Stimulated activated CD4-positive, alpha-beta T cell treated with anti-CD3 and anti-CD28 coated beads, TNF-alpha, amount 100 ng/mL, for 48 hours (primary cell): Measurements from ENCODE around the gene WFS1.

Experiments
- DNase-seq, 3 donors: peaks; one replicate each; pipeline ENCODE4 v3.0.0-alpha.2; 2020; ENCODE audit warnings: low read depth in 3 of 3

WFS1 gene

GRCh38 chr4:6233929-6234328 lies 35.7 kb upstream of the WFS1 start:
- no peak for DNase-seq

DNA sequence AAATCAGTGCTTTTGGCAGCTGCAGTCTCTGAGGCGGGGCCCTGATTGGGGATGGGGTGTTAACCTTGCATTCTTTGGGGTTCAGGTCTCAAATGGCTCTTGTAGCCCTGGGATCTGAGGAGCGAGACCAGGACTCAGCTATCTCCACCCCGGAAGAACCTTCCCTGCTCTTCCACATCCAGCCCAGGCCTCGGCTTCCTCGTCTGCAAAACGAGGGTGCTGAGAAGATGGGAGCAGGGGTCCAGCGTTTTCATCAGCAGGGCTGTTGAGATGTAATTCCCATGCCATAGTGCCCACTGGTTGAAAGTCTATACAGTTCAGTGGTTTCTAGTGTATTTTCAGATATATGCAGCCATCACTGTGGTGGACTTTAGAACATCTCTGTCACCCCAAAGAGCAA lies 34.6 kb upstream of the WFS1 start:
- no peak for DNase-seq

DNA sequence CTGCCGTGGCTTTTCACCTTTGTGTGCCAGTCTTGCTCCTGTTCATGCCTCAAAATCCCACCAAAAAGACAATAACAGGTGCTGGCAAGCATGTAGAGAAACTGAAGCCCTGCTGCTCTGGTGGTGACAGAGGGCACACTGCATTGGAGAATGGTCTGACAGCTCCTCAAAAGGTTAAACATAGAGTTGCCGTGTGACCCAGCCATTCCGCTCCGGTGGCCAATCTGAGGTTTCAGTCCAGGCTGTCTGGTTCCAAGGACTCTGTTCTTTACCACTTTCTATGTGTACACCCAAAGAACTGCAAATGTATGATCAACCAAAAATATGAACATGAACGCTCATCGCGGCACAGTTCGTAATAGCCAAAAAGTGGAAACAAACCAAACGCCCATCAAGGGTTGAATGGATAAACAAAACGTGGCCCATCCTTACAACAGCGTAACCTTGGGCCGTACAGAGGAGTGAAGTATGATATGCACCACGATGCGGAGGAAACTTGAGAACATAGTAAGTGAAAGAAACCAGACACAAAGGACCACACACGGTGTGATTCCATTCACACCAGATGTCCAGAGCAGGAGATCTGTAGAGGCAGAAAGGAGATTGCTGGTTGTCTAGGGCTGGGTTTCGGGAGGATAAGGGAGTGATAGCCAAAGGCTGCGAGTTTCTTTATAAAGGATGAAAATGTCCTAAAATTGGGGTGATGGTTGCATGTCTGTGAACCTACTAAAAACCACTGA lies 33.6 kb upstream of the WFS1 start:
- no peak for DNase-seq

DNA sequence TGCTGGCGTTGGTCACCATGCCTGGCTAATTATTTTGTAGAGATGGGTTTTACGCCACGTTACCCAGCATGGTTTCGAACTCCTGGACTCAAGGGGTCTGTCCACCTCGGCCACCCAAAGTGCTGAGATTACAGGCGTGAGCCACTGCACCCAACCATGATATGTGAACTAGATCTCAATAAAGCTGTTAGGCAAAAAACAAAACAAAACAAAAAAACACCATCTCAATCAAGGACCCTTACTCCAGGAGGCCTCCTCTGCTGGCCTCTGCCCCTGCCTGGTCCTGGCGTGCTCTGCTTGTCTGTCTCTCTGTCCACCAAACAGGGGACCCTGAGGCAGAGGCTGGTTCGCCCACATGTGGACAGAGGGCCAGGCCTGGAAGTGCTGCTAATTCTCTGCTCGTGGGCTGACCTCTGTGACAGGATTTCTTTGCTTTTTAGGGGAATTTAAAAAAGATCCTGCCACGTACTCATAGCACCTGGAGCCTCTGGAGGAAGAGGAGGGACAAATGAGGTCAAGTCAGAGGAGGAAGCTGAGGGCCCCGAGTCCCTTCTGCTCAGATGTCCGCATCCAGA lies 32.7 kb upstream of the WFS1 start:
- DNase-seq, result no peak

DNA sequence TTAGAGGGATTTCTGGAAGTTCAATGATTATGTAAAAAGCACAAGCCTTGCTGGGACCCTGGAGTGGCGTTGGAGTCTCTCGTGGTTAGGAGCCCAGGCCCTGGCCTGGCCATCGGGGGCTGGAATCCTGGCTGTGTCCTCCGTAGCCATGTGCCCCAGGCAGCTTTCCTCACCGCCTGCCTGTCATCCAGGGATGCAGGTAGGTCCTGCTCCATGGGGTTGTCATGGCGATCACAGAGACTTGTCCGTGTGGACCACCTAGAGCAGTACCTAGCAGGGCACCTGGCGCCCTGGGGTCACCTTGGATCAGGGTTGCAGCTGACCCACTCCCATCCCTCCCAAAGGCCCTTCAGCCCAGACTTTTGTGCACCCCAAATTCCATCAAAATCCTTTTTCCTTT lies 30.2 kb upstream of the WFS1 start:
- no peak for DNase-seq

- DNase-seq, result no peak
Observed at GRCh38 chr4:6239968-6240367, 29.7 kb upstream of the WFS1 start.

GRCh38 chr4:6241062-6241845 lies 28.4 kb upstream of the WFS1 start:
- DNase-seq, result no peak

DNA sequence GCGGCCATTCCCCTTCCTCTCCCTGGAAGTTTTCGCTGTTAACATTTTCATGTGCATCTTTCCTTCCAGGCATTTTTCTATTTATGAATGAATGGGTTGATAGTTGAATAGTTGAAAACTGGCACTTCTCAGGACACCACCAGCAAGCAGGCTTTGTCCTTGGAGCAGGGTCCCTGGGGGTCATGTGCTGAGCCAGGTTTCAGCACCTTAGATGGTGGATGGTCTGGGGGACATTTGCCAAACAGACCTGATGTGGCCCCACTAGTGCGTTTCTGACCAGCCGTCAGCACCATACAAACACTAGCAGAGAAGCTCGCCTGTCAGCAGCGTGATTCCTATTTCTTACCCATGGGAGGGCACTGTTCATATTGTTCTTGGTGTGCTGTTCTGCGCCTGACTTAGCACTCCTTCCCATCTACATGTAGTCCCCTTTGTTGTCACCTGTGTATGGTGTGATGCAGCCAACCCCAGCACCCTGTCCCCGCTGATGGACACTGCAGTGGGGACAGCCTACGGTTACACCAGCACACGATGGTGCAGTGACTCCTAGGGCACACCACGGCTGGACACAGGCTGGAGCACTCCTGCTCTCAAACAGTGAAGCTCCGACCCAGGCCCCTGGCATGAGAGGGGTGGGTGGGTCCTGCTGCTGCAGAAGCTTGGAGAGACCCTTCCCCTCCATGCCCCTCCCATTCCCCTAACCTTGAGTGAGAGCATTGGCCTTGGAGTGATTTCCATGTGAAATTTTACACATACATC lies 27.2 kb upstream of the WFS1 start:
- no peak for DNase-seq

DNA sequence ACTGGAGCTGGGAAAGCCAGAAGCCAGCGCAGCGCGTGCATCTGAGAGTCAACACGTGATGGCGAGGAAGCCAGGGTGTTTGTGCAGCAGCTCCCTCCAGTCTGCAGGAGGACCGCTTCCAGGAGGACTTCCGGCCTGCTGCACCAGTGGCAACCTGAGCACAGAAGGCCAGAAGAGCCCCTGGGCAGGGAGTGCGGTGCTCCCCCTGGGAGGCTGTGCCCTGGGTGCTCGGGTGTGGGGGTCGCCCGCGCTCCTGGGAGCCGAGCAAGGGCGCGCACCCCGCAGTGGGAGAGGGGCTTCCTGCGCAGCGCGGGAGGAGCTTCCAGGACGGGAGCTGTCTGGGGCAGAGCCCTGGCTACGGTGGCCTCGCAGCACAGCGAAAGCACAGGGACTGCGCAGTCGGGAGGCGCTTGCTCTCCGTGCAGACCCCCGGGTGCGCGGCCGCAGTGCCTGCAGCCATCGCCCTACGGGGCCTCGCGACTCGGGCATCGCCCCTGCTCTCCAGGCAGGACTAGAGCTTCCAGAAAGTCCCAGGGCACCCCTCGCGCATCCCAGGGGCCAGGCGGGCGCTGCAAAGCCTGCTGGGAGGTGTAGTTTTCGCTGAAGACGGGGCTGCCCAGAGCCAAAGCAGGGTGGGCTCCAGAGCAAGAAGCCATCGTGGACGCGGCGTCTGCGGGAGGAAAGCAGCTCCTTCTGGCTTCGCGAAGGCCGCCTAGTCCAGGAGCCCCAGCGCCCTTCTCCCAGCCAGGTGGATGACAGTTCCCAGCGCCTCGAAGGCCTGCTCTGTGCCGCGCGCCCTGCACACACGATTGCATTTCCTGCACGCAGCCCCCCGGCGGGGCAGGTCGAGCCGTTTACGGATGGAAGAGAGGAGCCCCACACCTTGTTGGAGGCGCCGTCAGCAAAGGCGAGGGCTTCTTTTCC lies 24.1 kb upstream of the WFS1 start:
- no peak for DNase-seq

DNA sequence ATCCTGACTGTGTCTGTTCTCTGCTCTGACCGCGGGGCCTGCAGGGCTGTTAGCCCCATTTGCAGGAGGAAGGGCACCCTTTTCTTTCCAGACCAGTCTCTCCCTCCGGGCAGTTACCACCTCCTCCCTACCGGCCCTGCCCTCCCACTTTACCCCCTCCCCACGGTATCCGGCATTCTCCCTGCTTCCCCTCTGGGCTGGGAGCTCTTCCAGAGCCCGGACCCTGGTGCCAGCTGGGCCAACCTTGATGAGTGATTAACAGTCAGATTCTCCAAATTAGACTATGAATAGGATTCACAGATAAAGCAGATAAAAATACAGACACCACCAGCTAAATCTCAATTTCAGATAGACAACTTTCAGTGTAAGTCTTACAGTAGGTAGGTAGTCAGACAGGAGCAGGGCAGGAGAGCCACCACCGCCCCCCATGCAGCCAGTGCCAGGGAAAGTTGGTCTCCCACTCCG lies 23.4 kb upstream of the WFS1 start:
- DNase-seq, result no peak

DNA sequence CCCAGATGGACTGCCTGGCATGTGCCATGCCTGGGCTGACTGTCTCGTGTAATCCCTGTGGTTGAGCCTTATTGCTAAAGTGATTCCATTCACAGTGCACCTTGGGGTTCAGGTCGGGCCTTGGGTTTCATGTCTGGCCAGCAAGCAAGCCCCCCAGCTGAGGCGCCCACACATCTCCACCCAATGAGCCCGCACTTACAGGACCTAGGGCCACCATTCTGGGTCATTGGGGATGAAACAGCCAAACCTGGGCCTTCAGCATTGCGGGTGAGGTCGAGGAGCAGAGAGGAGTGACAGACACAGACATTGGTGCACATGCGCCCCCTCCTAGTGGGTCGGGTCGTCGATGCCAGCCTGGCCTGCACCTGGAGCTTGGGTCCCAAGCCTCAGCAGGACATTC lies 21.3 kb upstream of the WFS1 start:
- DNase-seq, result no peak

DNA sequence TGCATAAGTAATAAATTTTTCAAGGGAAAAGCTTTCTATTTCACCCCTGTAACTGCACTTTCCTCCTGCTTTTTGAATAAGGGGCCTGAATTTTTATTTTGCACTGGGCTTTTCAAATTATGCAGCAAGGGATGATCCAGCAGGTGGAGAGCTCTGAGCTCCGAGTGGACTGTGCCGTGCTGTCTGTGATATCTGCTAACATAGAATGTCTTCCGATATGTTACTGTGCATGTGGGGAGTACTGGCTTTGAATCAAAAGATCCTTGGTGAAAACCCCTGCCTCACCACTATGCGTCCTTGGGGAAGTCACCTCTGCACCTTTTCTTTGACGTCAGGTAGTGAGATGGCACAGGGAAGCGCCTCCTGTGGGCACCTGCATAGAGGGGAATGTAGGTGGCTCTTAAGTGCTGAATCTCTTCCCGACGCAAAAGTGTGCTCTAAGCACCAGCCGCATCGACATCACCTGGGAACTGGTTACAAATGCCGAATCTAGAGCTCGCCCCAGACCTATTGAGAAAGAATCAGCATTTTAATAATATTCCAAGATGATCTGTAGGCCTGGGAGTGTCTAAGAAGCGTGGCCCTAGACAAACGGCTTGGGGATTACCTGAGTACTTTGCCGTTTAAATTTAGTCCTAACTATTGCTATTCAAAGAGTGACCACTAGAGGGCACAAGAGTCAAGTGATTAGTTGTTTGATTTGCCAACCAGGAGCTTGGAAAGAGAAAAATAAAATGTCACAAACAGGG lies 19.2 kb upstream of the WFS1 start:
- DNase-seq, result no peak

DNA sequence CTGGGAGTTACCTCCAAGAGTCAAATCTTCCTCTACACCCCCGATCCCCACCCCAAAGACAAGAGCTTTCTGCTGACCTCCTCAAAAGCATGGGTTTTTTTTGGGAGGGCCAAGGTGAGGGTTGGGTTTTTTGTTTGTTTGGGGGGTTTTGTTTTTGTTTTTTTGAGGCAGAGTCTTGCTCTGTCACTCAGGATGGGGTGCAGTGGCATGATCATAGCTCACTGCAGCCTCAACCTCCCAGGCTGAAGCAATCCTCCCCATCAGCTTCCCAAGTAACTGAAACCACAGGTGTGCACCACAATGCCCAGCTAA lies 18.7 kb upstream of the WFS1 start:
- no peak for DNase-seq

GRCh38 chr4:6251365-6251764 lies 18.3 kb upstream of the WFS1 start:
- no peak for DNase-seq

- DNase-seq, result no peak
Observed at GRCh38 chr4:6252051-6252450, 17.6 kb upstream of the WFS1 start.

DNA sequence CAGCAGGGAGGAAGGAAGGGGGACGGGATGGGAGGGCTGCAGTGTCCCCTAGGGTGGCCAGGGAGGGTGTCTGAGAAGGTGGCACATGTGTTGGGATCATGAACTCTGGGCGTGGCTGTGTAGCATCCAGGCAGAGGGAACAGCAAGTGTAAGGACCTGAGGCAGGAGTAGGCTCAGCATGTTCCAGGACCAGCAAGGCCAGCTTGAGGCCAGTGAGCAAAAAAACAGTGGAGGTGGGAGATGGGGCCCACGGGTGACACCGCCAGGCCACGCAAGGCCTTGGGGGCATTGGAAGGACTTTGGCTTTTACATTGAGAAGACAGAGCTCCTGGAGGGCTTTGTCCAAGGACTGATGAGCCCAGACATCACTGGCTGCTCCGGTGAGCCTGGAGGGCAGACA lies 16.5 kb upstream of the WFS1 start:
- no peak for DNase-seq

DNA sequence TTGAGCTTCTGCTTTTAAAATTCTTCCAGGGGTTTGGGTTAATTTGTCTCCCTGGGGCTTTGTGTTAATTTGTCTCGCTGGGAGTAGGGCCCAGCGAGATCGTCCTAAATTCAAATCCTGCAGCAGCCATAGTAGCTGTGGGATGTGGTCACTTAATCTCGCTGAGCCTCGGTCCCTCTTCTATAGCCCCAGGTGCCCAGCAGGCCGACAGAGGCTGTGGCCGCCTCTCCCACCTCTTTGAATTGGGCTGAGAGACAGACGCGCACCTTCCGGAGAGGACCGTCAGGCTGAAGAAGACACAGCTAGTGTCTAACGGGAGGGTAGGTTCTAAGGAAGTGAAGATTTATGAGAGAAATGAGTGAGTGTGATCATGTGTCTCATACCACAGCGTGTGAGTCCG lies 15.7 kb upstream of the WFS1 start:
- no peak for DNase-seq

DNA sequence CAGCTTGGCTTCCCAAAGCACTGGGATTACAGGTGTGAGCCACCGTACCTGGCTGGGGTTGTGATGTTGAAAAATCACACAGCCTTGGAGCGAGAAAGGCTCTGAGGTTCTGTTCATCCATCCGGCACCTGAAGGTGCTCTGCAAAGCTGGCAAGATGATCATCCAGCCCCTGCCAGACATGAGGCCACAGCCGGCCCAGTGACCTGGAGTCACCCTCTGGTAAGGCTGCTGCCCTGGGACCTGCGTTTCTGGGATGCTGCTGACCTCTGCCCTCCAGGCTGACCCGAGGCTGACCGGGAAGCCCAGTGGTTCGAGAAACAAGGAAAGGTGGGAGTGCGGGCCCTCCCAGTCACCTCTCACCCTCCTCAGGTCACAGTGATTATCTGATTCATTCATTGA lies 13.5 kb upstream of the WFS1 start:
- DNase-seq, result no peak

DNA sequence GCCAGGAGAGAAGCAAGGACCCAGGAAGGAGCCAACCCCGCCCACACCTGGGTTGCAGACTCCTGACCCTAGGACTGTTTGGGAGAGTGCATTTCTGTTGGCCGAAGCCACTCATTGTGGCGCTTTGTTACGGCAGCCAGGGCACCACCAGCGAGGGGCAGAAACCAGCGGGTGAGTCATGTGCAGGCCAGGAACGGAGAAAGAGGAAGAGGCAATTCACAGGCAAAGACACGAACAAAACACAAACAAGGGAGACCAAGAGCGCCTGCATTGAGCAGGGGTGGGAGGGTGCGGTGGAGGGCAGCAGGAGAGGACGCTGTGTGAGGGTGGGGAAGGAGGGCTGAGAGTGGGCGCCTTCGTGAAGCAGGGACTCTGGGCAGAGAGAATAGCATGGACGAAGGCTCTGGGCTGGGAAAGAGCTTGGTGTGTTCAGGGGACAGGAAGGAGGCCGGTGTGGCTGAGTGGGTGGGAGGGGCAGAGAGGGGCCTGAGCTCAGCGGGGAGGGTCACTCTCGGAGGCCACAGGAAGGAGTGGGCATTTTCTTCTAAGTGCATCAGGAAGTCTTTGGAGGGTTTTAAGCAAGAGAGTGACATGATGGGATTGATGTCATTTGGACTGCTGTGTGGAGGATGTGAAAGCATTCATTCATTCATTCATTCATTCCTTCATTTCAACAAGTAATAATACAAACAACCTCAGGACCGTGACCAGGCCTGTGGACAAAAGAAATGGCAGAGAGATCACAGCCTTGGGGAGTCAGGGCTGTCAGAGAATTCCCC lies 12.2 kb upstream of the WFS1 start:
- DNase-seq, result no peak

DNA sequence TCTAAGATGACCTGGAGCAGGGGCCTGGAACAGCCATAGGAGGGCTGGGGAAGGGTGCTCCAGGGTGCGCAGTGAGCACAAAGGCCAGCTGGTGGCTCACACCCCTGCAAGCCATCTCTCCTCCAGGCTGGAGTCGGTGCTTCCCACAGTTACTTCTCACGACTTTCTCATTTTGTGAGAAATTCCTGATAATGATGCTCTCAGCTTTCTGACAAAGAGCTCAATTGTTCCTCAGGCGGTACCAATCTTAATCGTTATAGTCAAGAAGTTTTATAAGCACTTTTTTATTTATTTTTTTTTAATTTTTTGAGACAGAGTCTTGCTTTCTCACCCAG lies 11.7 kb upstream of the WFS1 start:
- no peak for DNase-seq
